ENCODE measurements around the gene DUSP9. TPM values are rescaled to one million over a fixed set of nuclear protein-coding genes. Genes with fewer than 3 reads are reported as not detected.

DUSP9 gene
- polyA plus RNA-seq, 1 donor (not counting 4 experiments of a cell fraction or from before 2014, with no cell fraction given): 0.47 TPM

DNA sequence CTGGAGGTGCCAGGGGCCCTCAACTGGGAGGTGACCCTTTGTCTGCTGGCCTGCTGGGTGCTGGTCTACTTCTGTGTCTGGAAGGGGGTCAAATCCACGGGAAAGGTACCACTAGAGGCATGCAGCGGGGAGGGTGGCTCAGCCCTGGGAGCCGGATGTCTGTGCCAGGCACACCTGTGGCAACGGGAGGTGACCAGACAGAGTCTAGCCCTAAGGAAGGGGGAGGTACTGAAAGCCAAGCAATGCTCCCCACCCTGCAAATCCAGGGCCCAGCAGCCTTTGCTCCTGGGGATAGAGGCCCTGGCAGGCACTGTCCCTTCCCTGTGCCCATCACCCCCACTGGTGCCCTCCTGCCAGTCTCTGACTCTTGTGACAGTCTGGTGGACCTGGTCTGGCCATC, 45.0 kb downstream of the DUSP9 start:
- Histone ChIP-seq H3K9ac (ENCODE audit: control insufficient read depth, extremely low read depth, insufficient read depth, low read length) (no peak overlapping the region), H3K79me2 (ENCODE audit: control insufficient read depth, insufficient read depth, low read length) (peaks cover 11% of the 10 kb centered on the region), H3K27ac (ENCODE audit: control insufficient read depth, insufficient read depth, low read length) (no peak overlapping the region), H2AFZ (ENCODE audit: control insufficient read depth, low read length) (no peak overlapping the region), H4K20me1 (ENCODE audit: control insufficient read depth, extremely low read depth, insufficient read depth, low read length) (no peaks in the 10 kb centered on the region), H3K36me3 (ENCODE audit: control insufficient read depth in 2 of 2, extremely low read depth in 1 of 2, insufficient read depth in 2 of 2, low read length in 2 of 2) (no peaks in the 10 kb centered on the region), H3K4me2 (ENCODE audit: control insufficient read depth, extremely low read depth, insufficient read depth, low read depth, low read length) (no peak overlapping the region), H3K9me1 (ENCODE audit: control insufficient read depth, extremely low read depth, insufficient read depth, low read length) (no peaks in the 10 kb centered on the region), H3K9me3 (ENCODE audit: control insufficient read depth, low read depth, low read length) (no peaks in the 10 kb centered on the region), H3K4me1 (ENCODE audit: control insufficient read depth, extremely low read depth, insufficient read depth, low read length) (peaks cover 8% of the 10 kb centered on the region), H3K27me3 (ENCODE audit: control insufficient read depth, extremely low read depth, insufficient read depth, low read length) (no peaks in the 10 kb centered on the region), H3K4me3 (ENCODE audit: control insufficient read depth in 2 of 3, extremely low read depth in 1 of 3, insufficient read depth in 2 of 3, low read depth in 1 of 3, low read length in 3 of 3) (no peak overlapping the region)
- TF ChIP-seq EZH2 (IDR thresholded peaks at IDR 0.05; ENCODE audit: low read length): no peak
- TF ChIP-seq, protein P1, sequence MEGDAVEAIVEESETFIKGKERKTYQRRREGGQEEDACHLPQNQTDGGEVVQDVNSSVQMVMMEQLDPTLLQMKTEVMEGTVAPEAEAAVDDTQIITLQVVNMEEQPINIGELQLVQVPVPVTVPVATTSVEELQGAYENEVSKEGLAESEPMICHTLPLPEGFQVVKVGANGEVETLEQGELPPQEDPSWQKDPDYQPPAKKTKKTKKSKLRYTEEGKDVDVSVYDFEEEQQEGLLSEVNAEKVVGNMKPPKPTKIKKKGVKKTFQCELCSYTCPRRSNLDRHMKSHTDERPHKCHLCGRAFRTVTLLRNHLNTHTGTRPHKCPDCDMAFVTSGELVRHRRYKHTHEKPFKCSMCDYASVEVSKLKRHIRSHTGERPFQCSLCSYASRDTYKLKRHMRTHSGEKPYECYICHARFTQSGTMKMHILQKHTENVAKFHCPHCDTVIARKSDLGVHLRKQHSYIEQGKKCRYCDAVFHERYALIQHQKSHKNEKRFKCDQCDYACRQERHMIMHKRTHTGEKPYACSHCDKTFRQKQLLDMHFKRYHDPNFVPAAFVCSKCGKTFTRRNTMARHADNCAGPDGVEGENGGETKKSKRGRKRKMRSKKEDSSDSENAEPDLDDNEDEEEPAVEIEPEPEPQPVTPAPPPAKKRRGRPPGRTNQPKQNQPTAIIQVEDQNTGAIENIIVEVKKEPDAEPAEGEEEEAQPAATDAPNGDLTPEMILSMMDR (optimal IDR thresholded peaks at IDR 0.05 in 1 of 3, IDR thresholded peaks at IDR 0.05 in 1 of 3, conservative IDR thresholded peaks at IDR 0.05 in 1 of 3; ENCODE audit: extremely low read depth in 1 of 3, insufficient read depth in 2 of 3, low read length in 3 of 3): no peak
- dilution Hi-C loops (cut with MboI; ENCODE audit: extremely low pct_ligation_motif_present, low sequenced_read_pairs): no loop called here
- DNase-seq (ENCODE audit: low read depth, low spot score) (no peak), FAIRE-seq (no peak)

DNA sequence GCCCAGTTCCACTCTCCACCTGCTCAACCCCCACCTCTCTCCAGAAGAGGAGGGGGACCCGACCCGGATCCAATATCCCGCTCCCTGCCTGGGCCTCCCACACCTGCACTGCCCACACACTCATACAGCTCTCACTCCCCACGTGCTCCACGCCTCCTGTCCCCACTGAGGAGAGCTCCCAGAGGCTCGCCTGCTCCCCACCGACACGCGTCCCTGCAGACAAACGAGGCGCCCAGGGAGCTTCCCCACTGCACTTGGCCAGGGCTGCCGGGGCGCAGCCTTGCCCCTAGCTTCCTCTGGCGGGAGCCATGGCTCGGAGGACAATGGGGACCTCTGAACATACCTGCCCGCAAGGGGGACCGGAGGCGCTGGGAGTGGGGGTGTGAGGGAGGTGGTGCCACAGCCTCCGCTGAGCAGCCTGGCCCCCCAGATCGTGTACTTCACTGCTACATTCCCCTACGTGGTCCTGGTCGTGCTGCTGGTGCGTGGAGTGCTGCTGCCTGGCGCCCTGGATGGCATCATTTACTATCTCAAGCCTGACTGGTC, 45.7 kb downstream of the DUSP9 start:
- no peak for FAIRE-seq
- peaks cover 8% of the 10 kb centered on the region for H3K4me1 ChIP-seq (ENCODE audit: control insufficient read depth, extremely low read depth, insufficient read depth, low read length)

More for the DNA sequence above, 45.7 kb downstream of the DUSP9 start:
- dilution Hi-C loops (cut with MboI; ENCODE audit: extremely low pct_ligation_motif_present, low sequenced_read_pairs): no loop called here
- no peak for TF ChIP-seq EZH2 (IDR thresholded peaks at IDR 0.05; ENCODE audit: low read length)
- TF ChIP-seq, protein P1 (optimal IDR thresholded peaks at IDR 0.05 in 1 of 3, IDR thresholded peaks at IDR 0.05 in 1 of 3, conservative IDR thresholded peaks at IDR 0.05 in 1 of 3; ENCODE audit: extremely low read depth in 1 of 3, insufficient read depth in 2 of 3, low read length in 3 of 3): no peak
- H3K4me3 ChIP-seq (ENCODE audit: control insufficient read depth in 2 of 3, extremely low read depth in 1 of 3, insufficient read depth in 2 of 3, low read depth in 1 of 3, low read length in 3 of 3): no peak overlapping the region
- no peaks in the 10 kb centered on the region for H3K9me1 ChIP-seq (ENCODE audit: control insufficient read depth, extremely low read depth, insufficient read depth, low read length)
- no peaks in the 10 kb centered on the region for H3K9me3 ChIP-seq (ENCODE audit: control insufficient read depth, low read depth, low read length)
- H3K4me2 ChIP-seq (ENCODE audit: control insufficient read depth, extremely low read depth, insufficient read depth, low read depth, low read length): no peak overlapping the region
- H3K36me3 ChIP-seq (ENCODE audit: control insufficient read depth in 2 of 2, extremely low read depth in 1 of 2, insufficient read depth in 2 of 2, low read length in 2 of 2): no peaks in the 10 kb centered on the region
- peaks cover 11% of the 10 kb centered on the region for H3K79me2 ChIP-seq (ENCODE audit: control insufficient read depth, insufficient read depth, low read length)
- no peaks in the 10 kb centered on the region for H3K27me3 ChIP-seq (ENCODE audit: control insufficient read depth, extremely low read depth, insufficient read depth, low read length)
- H4K20me1 ChIP-seq (ENCODE audit: control insufficient read depth, extremely low read depth, insufficient read depth, low read length): no peaks in the 10 kb centered on the region
- H3K27ac ChIP-seq (ENCODE audit: control insufficient read depth, insufficient read depth, low read length): no peak overlapping the region
- H3K9ac ChIP-seq (ENCODE audit: control insufficient read depth, extremely low read depth, insufficient read depth, low read length): no peak overlapping the region
- no peak for DNase-seq (ENCODE audit: low read depth, low spot score)
- H2AFZ ChIP-seq (ENCODE audit: control insufficient read depth, low read length): no peak overlapping the region

Measured in keratinocyte (primary cell).